Retina (tissue), 1 donor: ENCODE measurements around the gene TOMM6.
"Not testable (repeated sequence)": the region's sequence is repeated elsewhere in the genome, so short reads cannot be mapped to it uniquely, and the experiment has no call there.

ENCODE experiments used
- DNase-seq: peaks from one replicate; pipeline ENCODE4 v3.0.0-alpha.2; 2016

TOMM6 gene

GRCh38 chr6:41766043-41766664 lies 21.3 kb upstream of the TOMM6 start:
- not testable (repeated sequence) for DNase-seq

- DNase-seq, result peak; percentile 17
Observed at GRCh38 chr6:41767112-41767833, 20.2 kb upstream of the TOMM6 start.

GRCh38 chr6:41768545-41769308 lies 18.8 kb upstream of the TOMM6 start:
- DNase-seq, result no peak

GRCh38 chr6:41769376-41769775 lies 18.1 kb upstream of the TOMM6 start:
- no peak for DNase-seq

- no peak for DNase-seq
Observed at GRCh38 chr6:41770381-41771057, 17.0 kb upstream of the TOMM6 start.

- DNase-seq, result no peak
Observed at GRCh38 chr6:41771058-41771983, 16.2 kb upstream of the TOMM6 start.

GRCh38 chr6:41774841-41775240 lies 12.7 kb upstream of the TOMM6 start:
- no peak for DNase-seq

GRCh38 chr6:41775293-41775882 lies 12.1 kb upstream of the TOMM6 start:
- DNase-seq, result no peak

GRCh38 chr6:41777551-41778285 lies 9.8 kb upstream of the TOMM6 start:
- DNase-seq, result no peak

GRCh38 chr6:41778895-41779294 lies 8.6 kb upstream of the TOMM6 start:
- no peak for DNase-seq

GRCh38 chr6:41779336-41779735 lies 8.2 kb upstream of the TOMM6 start:
- DNase-seq, result peak; percentile 32

- peak; percentile 94 for DNase-seq
Observed at GRCh38 chr6:41779788-41780550, 7.5 kb upstream of the TOMM6 start, which contains the start of gene FRS3. FRS3 (minus strand) TSS chr6:41779900; CDS start chr6:41776987, 2,913 bp downstream.

- peak; percentile 39 for DNase-seq
Observed at GRCh38 chr6:41780551-41781365, 6.7 kb upstream of the TOMM6 start, which contains the start of gene PRICKLE4. PRICKLE4 (plus strand) TSS chr6:41780782; CDS start chr6:41783474, 2,692 bp downstream.

GRCh38 chr6:41781366-41781730 lies 6.1 kb upstream of the TOMM6 start:
- no peak for DNase-seq

- no peak for DNase-seq
Observed at GRCh38 chr6:41783106-41783780, 4.3 kb upstream of the TOMM6 start.

- DNase-seq, result no peak
Observed at GRCh38 chr6:41784581-41785171, 2.8 kb upstream of the TOMM6 start.

- DNase-seq, result no peak
Observed at GRCh38 chr6:41785254-41785653, 2.2 kb upstream of the TOMM6 start.
